NB4 (cell line): ENCODE measurements around the gene TUT4.
A peak's percentile ranks its signal among the peaks of the same experiment; 100 is the strongest.

Source experiments
- DNase-seq: peaks from one replicate; pipeline ENCODE4 v3.0.0; 2010; ENCODE audit warnings: low read depth
- H3K4me3 ChIP-seq: one replicate; pipeline ENCODE4 v1.5.1; 2011; ENCODE audit warnings: mild to moderate bottlenecking, low read depth, low read length, moderate library complexity
- MYC ChIP-seq: IDR thresholded peaks from 2 replicates; pipeline ENCODE4 v1.6.1; 2011; ENCODE audit warnings: low read depth, low read length
- POLR2A ChIP-seq: IDR thresholded peaks from 2 replicates; pipeline ENCODE4 v1.6.1; 2011; ENCODE audit warnings: mild to moderate bottlenecking; ENCODE audit not compliant: insufficient read length; ENCODE audit errors: extremely low read depth
- TF ChIP-seq, protein P1 (sequence below): IDR thresholded peaks from one replicate; pipeline ENCODE4 v1.5.1; 2012; ENCODE audit warnings: low read depth, low read length
- TF ChIP-seq, protein P2 (sequence below): IDR thresholded peaks from 2 replicates; pipeline ENCODE4 v1.6.1; 2011; ENCODE audit warnings: low read depth, low read length

The TUT4 gene

DNA sequence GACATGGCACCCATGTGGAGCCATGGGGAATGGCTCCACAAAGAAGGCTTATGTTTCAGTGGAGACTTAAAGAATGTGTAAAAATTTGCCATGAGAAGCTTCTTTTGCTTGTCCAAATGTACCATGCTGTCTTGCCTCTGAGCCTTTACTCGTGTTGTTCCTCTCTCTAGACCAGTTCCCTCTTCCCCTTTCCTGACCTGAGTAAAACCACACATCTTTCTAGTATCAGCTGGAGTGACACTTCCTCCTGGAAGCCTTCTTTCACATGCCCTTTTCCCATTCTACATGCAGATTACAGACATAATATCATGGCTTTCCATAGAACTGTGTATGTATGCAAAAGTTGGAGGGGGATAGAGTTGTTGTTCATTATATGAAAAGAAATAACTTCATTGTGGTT lies 35.6 kb upstream of the TUT4 start:
- peak; percentile 65 for DNase-seq
- peak; percentile 34; the same call in 1 of the 2 replicates for TF ChIP-seq MYC
- TF ChIP-seq, protein P1, sequence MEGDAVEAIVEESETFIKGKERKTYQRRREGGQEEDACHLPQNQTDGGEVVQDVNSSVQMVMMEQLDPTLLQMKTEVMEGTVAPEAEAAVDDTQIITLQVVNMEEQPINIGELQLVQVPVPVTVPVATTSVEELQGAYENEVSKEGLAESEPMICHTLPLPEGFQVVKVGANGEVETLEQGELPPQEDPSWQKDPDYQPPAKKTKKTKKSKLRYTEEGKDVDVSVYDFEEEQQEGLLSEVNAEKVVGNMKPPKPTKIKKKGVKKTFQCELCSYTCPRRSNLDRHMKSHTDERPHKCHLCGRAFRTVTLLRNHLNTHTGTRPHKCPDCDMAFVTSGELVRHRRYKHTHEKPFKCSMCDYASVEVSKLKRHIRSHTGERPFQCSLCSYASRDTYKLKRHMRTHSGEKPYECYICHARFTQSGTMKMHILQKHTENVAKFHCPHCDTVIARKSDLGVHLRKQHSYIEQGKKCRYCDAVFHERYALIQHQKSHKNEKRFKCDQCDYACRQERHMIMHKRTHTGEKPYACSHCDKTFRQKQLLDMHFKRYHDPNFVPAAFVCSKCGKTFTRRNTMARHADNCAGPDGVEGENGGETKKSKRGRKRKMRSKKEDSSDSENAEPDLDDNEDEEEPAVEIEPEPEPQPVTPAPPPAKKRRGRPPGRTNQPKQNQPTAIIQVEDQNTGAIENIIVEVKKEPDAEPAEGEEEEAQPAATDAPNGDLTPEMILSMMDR = no peak
- TF ChIP-seq POLR2A = no peak
- TF ChIP-seq, protein P2, sequence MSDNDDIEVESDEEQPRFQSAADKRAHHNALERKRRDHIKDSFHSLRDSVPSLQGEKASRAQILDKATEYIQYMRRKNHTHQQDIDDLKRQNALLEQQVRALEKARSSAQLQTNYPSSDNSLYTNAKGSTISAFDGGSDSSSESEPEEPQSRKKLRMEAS = peak; percentile 77
- no peak overlapping the region for H3K4me3 ChIP-seq

DNA sequence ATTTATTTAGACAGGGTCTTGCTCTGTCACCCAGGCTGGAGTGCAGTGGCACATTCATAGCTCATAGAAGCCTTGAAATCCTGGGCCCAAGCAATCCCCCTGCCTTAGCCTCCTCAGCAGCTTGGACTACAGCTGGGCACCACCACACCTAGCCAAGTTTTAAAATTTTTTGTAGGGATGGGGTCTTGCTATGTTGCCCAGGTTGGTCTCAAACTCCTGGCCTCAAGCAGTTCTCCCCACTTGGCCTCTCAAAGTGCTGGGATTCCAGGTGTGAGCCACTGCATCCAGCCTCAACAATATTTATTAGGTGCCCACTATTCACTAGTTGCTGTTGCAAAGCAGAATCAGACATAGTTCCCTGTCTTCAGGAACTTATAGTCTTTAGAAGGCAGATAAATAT lies 35.1 kb upstream of the TUT4 start:
- TF ChIP-seq, protein P2 = no peak
- TF ChIP-seq POLR2A (no peak), MYC (no peak)
- TF ChIP-seq, protein P1 = no peak
- H3K4me3 ChIP-seq = no peak overlapping the region
- no peak for DNase-seq

DNA sequence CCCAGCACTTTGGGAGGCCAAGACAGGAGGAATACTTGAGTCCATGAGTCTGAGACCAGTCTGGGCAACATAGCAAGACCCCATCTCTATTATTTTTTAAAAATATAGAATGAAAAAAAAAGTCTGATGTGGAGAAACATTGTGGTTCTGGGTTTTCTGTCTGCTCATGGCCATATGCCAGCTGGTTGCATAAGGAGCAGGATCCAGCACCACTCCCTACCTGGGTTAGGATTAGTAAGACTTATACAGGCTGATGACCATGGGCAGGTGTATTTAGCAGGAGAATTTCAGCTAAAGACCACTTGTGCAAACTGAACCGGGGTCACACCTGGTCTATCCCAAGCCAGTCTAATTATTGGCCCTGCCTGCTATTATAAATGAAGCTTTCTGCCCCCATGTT lies 32.6 kb upstream of the TUT4 start:
- no peak overlapping the region for H3K4me3 ChIP-seq
- DNase-seq = no peak
- TF ChIP-seq, protein P2 = no peak
- TF ChIP-seq, protein P1 = no peak
- TF ChIP-seq MYC = no peak
- no peak for TF ChIP-seq POLR2A

DNA sequence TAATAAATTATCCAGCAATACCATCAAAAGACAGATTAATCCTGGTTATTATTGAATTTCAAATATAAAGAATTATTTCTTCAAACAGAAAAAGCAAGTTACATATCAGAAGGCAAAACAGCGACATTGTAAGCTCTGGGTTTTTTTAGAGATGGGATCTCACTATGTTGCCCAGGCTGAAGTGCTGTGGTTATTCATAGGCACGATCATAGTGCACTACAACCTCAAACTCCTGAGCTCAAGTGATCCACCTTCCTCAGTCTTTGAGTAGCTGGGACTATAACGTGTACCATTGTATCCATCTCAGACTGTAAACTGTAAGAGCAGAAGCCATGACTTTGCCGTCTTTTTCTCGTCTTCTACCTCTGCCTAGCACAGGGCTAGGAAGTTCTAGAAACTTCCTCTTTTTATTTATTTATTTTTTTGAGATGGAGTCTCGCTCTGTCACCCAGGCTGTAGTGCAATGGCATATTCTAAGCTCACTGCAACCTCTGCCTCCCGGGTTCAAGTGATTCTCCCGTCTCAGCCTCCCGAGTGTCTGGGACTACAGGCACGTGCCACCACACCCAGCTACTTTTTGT lies 29.3 kb upstream of the TUT4 start:
- no peak for DNase-seq
- TF ChIP-seq, protein P2 = no peak
- TF ChIP-seq, protein P1 = no peak
- no peak overlapping the region for H3K4me3 ChIP-seq

DNA sequence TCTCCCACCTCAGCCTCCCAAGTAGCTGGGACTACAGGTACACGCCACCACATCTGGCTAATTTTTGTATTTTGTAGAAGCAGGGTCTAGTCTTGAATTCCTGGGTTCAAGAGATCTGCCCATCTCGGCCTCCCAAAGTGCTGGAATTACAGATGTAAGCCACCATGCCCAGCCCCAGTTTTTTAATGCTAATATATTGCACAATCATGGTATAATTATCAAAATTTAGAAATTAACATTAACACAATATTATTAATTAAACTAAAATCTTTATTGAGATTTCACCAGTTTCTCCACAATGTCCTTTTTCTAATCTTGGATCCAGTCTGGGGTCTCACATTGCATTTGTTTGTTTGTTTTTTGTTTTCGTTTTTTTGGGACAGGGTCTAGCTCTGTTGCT lies 27.4 kb upstream of the TUT4 start:
- H3K4me3 ChIP-seq = no peak overlapping the region
- TF ChIP-seq, protein P1 = no peak
- no peak for TF ChIP-seq MYC
- no peak for TF ChIP-seq POLR2A
- TF ChIP-seq, protein P2 = no peak
- no peak for DNase-seq
